Medulla oblongata (tissue), 1 donor: ENCODE results near the gene TOMM70.
A peak's percentile ranks its signal among the peaks of the same experiment; 100 is the strongest.

ENCODE experiments used
- DNase-seq: peaks from one replicate; pipeline ENCODE4 v3.0.0-alpha.2; 2015; ENCODE audit errors: extremely low spot score

The TOMM70 gene

GRCh38 chr3:100325827-100326226, 75.1 kb downstream of the TOMM70 start:
- DNase-seq = no peak

- DNase-seq = no peak
Observed at GRCh38 chr3:100324044-100324443, 76.8 kb downstream of the TOMM70 start.

GRCh38 chr3:100319951-100320350, 80.9 kb downstream of the TOMM70 start:
- DNase-seq = peak; percentile 10

- no peak for DNase-seq
Observed at GRCh38 chr3:100317912-100318311, 83.0 kb downstream of the TOMM70 start.

- DNase-seq = peak; percentile 51
Observed at GRCh38 chr3:100316641-100317069, 84.2 kb downstream of the TOMM70 start.
